Measurements from ENCODE around the gene ATXN7L1.

Gene ATXN7L1

DNA sequence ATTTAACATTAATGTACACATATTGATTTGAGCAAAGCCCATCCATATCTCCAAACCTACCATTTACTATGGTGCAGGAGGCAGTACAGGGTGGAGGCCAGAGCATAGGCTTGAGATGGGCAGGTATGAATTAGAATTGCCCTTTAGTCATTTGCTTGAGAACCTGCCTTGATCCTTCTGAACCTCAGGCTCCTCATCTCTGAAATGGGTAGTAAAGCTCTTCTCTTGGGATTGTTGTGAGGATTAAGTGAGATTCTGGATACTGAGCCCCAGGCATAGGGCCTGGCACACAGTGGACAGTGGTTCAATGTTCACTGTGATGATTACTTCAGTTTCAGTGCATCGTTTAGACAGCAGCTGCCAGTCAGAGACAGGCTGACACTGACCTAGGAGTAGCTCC, 5.0 kb upstream of the ATXN7L1 start:
- TF ChIP-seq, protein P1, sequence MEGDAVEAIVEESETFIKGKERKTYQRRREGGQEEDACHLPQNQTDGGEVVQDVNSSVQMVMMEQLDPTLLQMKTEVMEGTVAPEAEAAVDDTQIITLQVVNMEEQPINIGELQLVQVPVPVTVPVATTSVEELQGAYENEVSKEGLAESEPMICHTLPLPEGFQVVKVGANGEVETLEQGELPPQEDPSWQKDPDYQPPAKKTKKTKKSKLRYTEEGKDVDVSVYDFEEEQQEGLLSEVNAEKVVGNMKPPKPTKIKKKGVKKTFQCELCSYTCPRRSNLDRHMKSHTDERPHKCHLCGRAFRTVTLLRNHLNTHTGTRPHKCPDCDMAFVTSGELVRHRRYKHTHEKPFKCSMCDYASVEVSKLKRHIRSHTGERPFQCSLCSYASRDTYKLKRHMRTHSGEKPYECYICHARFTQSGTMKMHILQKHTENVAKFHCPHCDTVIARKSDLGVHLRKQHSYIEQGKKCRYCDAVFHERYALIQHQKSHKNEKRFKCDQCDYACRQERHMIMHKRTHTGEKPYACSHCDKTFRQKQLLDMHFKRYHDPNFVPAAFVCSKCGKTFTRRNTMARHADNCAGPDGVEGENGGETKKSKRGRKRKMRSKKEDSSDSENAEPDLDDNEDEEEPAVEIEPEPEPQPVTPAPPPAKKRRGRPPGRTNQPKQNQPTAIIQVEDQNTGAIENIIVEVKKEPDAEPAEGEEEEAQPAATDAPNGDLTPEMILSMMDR (IDR thresholded peaks at IDR 0.05; ENCODE audit: control extremely low read depth, extremely low read depth, low read depth, missing control alignments) = no peak
- POLR2A ChIA-PET = no interaction called here
- CTCF ChIA-PET = interaction anchor here (1.2 to 1.7 kb wide), 2 partner anchors 11 to 12 kb away, joined by 3 to 5 read pairs; no protein-coding TSS in a partner anchor
- DNase-seq (ENCODE audit: extremely low spot score) = no peak

DNA sequence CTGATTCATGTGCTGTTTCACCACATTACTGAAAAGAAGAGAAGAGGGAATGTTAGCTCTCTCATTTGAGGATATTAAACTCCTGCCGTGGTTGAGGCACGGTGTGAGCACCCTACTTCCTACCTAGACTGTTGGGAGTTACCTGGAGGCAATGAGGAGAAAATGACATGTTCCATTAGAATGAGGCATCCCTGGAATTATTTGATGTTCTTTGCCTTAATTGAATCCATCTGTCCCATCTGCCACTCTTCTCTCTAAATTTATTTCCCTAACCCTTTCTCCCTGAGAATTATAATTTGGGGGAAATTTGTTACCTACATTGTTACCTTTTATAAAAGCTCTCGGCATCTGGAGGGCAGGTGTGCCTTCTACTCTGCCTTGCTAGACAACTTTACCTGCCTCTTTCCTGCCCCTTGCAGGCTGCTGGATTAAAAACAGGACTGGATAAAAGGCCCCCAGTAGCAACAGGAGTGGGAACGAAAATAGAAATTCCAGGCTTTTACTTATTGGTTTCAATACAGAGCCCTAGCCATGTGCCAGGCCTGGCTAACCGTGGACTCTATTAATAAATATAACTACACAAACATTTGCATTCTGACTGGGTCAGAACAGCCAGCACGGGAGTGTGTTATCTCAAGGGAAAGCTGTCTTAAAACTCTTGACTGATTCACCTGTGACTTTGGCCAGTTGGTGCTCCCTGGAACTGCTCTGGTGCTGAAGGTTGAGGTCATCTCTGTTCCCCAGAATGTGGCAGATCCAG, 4.4 kb upstream of the ATXN7L1 start:
- TF ChIP-seq, protein P1 (IDR thresholded peaks at IDR 0.05; ENCODE audit: control extremely low read depth, extremely low read depth, low read depth, missing control alignments) = no peak
- ChIA-PET CTCF (interaction anchor here (1.2 to 1.7 kb wide), 2 partner anchors 12 kb away, joined by 3 to 5 read pairs; no protein-coding TSS in a partner anchor), POLR2A (no interaction called here)
- no peak for DNase-seq (ENCODE audit: extremely low spot score)

DNA sequence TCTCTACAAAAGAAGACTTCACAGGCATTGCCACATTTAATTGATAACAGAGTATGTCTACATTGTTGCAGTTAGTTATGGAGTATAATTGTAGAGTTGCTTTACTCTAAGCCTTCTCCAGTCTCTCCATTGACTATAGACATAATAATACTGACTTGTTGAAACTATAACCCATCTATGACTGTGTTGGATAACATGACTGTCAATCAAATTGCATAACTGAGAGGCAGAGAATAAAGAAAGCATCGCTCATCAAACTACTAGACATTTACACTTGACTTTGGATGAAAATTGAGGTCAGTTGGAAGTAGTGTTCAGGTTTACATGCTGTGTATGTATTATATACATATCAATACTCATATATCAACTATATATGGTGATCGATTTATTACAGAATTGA, 3.4 kb upstream of the ATXN7L1 start:
- POLR2A ChIA-PET = no interaction called here
- CTCF ChIA-PET = interaction anchor here (1.6 kb wide), 1 partner anchor 45 kb away, joined by 4 read pairs; no protein-coding TSS in a partner anchor
- DNase-seq (ENCODE audit: extremely low spot score) = no peak
- TF ChIP-seq, protein P1 (IDR thresholded peaks at IDR 0.05; ENCODE audit: control extremely low read depth, extremely low read depth, low read depth, missing control alignments) = no peak

DNA sequence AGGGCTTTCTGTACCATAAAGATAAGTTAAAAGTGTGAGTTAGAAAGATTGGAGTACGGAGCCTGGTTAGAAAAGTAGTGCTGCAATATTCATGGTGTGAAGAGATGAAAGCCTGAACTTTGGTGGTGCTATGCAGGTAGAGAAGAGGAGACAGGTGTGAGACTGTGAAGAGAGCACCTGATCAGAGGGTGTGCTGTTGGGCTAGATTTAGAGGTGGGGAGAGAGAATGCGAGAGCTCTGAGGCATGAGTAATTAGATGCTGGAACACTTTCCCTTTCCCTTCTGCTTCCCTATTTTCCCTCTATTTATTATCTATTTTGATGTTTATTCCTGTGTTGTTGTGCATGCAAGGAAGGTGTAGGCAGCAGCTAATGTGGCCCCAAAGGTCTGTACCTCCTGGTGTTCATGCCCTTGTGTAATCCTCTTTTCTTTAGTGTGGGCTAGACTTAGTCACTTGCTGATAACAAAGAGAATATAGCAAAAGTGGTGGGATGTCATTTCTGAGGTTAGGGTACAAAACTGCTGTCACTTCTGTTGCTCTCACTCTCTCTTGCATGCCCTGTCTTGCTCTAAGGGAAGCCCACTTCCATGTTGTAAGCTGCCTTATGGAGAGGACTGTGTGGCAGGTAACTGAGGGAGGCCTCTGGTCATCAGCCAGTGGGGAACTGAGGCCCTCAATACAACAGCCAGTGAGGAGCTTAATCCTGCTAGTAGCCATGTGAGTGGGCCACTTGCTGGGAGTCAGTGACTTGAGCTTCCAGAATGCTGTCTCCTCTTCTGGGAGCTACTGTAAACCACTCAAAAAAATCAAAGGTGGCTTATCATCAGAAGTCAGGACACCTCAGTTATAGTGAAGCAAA, 2.6 kb upstream of the ATXN7L1 start:
- ChIA-PET CTCF (interaction anchor here (1.4 to 1.6 kb wide), 2 partner anchors 46 to 222 kb away, joined by 4 to 5 read pairs; no protein-coding TSS in a partner anchor), POLR2A (no interaction called here)
- DNase-seq (ENCODE audit: extremely low spot score) = no peak
- TF ChIP-seq, protein P1 (IDR thresholded peaks at IDR 0.05; ENCODE audit: control extremely low read depth, extremely low read depth, low read depth, missing control alignments) = no peak

DNA sequence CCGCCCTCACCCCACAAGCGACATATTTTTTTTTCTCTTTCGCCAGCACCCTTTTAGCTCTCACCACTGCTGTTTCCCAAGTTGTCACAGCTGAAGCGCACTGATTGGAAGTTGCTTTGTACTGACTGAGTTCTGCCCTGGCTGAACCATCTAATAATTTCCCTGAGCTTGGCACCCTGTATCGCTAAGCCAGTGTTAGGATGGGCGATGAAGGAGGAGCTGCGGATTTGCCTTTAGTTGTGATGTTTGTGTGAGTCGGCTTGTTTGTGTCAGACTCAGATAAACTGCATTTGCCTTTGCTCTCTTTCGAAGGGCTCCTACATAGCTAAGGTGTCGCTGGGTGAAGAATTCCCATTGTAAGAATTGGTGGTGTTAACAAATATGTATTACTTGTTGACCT, 1.3 kb upstream of the ATXN7L1 start:
- DNase-seq (ENCODE audit: extremely low spot score) = no peak
- CTCF ChIA-PET = interaction anchor here (0.8 to 2.1 kb wide), 7 partner anchors 10 to 221 kb away, joined by 3 to 20 read pairs (median 4); no protein-coding TSS in a partner anchor
- POLR2A ChIA-PET = no interaction called here
- TF ChIP-seq, protein P1 (IDR thresholded peaks at IDR 0.05; ENCODE audit: control extremely low read depth, extremely low read depth, low read depth, missing control alignments) = no peak

DNA sequence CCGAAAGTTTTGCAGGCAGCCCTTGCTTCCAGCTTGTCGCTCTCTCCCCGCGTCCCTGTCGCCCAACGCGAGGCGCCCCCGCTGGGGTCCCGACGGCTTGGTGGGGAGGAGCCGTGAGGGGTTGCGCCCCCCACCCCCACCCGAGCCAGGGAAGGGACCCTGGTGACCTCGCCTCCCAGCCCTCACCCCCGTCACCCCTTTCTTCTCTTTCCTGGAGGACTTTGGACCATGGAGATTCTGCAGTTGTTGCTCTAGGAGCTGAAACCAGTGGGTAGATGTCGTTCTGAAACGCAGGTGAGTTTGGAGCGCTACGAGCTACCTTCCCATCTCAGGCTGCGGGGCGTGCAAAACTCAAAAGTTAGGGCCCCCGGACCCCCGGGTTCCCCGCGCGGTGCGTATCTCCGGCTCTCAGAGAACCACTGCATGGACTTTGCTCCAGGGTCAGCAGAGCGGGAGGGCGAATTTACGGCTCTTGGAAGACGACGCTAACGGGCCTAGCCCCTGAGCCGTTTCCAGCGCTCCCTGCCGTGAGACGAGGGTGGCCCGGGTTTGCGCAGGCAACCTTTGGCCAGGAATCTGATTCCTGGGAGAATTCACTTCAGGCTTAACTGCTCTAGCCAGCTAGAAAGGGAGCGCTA, 684 bp upstream of the ATXN7L1 start:
- DNase-seq (ENCODE audit: extremely low spot score) = no peak
- POLR2A ChIA-PET = no interaction called here
- CTCF ChIA-PET = interaction anchor here (0.5 to 2.1 kb wide), 8 partner anchors 9 to 1045 kb away, joined by 3 to 20 read pairs (median 4); no protein-coding TSS in a partner anchor
- TF ChIP-seq, protein P1 (IDR thresholded peaks at IDR 0.05; ENCODE audit: control extremely low read depth, extremely low read depth, low read depth, missing control alignments) = no peak

Data from GM10248 (cell line).